ENCODE measurements around the gene FXYD3. TPM values are rescaled to one million over a fixed set of nuclear protein-coding genes. Genes with fewer than 3 reads are reported as not detected.

The FXYD3 gene
- total and polyA plus RNA-seq, 4 donors, result 0.32 to 0.45 TPM; not detected in 2

DNA sequence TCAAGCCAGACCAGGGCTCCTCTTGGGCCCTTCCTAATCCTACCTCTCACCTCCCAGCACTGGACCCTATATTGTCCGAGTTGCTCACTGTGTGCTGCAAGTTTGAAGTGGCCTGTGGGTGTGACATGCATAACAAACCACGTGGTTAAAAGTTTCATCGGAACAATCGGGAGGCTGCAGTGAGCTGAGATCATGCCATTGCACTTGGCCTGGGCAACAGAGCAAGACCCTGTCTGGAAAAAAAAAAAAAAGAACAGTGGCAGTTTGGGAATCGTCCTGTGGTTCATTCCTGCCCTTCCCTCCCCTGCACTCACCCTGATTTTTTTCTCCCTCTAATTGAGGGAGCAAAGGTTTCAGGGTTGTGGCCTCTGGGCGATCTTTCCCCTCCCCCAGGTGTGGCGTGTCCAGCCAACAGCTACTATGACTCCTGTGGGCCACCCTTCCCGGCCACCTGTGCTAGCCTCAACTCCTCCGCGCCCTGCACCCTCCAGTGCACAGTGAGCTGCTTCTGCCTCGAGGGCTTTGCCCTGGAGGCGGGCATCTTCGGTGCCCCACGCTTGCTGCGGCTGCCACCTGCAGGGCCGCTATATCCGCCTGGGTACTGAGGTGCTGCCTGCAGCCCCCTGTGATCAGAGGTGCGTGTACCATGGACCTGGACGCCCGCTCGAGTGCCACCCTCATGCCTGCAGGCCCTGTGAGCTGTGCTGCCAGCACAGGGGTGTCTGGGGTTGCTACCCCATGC lies 16.3 kb upstream of the FXYD3 start:
- no peak for DNase-seq (ENCODE audit: low spot score)
- Histone ChIP-seq H3K9ac (ENCODE audit: low read depth in 1 of 2, low read length in 2 of 2) (no peak overlapping the region), H3K9me3 (ENCODE audit: control insufficient read depth in 4 of 4, low read length in 3 of 4) (no peaks in the 10 kb centered on the region), H3K27ac (ENCODE audit: low read depth in 1 of 2, low read length in 2 of 2) (no peak overlapping the region), H3K4me3 (ENCODE audit: low read depth in 1 of 3, low read length in 3 of 3) (no peak overlapping the region), H3K4me1 (ENCODE audit: control insufficient read depth in 4 of 4, insufficient read depth in 4 of 4, low read length in 3 of 4) (peaks cover 2 to 15% (median 11%) of the 10 kb centered on the region in 4 donors), H3K36me3 (ENCODE audit: control insufficient read depth in 4 of 4, insufficient read depth in 3 of 4, low read depth in 1 of 4, low read length in 3 of 4) (no peaks in the 10 kb centered on the region), H3K27me3 (ENCODE audit: control insufficient read depth in 4 of 4, insufficient read depth in 4 of 4, low read length in 3 of 4) (no peaks in the 10 kb centered on the region)
- WGBS, result 81% methylated on average over 21 of the region's 21 CpGs
- no peak for TF ChIP-seq EGR1 (IDR thresholded peaks at IDR 0.05; ENCODE audit: low read depth in 2 of 2)
- peak in 1 of 2 donors; percentile 33 for TF ChIP-seq RXRA (IDR thresholded peaks at IDR 0.05)

- TF ChIP-seq FOXA1 (IDR thresholded peaks at IDR 0.05) (no peak), GABPA (IDR thresholded peaks at IDR 0.05 in 1 of 2, conservative IDR thresholded peaks at IDR 0.05 in 1 of 2) (no peak), JUND (IDR thresholded peaks at IDR 0.05) (no peak), TAF1 (conservative IDR thresholded peaks at IDR 0.05) (no peak), ZBTB33 (IDR thresholded peaks at IDR 0.05) (no peak), NR2F2 (IDR thresholded peaks at IDR 0.05) (no peak), REST (IDR thresholded peaks at IDR 0.05) (no peak), HNF4A (conservative IDR thresholded peaks at IDR 0.05) (no peak), MAX (IDR thresholded peaks at IDR 0.05) (no peak), ATF3 (IDR thresholded peaks at IDR 0.05) (no peak), RXRA (IDR thresholded peaks at IDR 0.05) (no peak), HNF4G (IDR thresholded peaks at IDR 0.05) (no peak), EGR1 (IDR thresholded peaks at IDR 0.05; ENCODE audit: low read depth in 2 of 2) (no peak), YY1 (IDR thresholded peaks at IDR 0.05) (no peak), SP1 (IDR thresholded peaks at IDR 0.05) (no peak), FOXA2 (IDR thresholded peaks at IDR 0.05) (no peak), RAD21 (IDR thresholded peaks at IDR 0.05) (no peak)
- TF ChIP-seq, protein P1, sequence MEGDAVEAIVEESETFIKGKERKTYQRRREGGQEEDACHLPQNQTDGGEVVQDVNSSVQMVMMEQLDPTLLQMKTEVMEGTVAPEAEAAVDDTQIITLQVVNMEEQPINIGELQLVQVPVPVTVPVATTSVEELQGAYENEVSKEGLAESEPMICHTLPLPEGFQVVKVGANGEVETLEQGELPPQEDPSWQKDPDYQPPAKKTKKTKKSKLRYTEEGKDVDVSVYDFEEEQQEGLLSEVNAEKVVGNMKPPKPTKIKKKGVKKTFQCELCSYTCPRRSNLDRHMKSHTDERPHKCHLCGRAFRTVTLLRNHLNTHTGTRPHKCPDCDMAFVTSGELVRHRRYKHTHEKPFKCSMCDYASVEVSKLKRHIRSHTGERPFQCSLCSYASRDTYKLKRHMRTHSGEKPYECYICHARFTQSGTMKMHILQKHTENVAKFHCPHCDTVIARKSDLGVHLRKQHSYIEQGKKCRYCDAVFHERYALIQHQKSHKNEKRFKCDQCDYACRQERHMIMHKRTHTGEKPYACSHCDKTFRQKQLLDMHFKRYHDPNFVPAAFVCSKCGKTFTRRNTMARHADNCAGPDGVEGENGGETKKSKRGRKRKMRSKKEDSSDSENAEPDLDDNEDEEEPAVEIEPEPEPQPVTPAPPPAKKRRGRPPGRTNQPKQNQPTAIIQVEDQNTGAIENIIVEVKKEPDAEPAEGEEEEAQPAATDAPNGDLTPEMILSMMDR (IDR thresholded peaks at IDR 0.05; ENCODE audit: low read depth, low read length, missing input control), result no peak
- Histone ChIP-seq H3K9me3 (ENCODE audit: control insufficient read depth in 4 of 4, low read length in 3 of 4) (no peaks in the 10 kb centered on the region), H3K9ac (ENCODE audit: low read depth in 1 of 2, low read length in 2 of 2) (no peak overlapping the region), H3K36me3 (ENCODE audit: control insufficient read depth in 4 of 4, insufficient read depth in 3 of 4, low read depth in 1 of 4, low read length in 3 of 4) (no peaks in the 10 kb centered on the region), H3K4me3 (ENCODE audit: low read depth in 1 of 3, low read length in 3 of 3) (no peak overlapping the region), H3K4me1 (ENCODE audit: control insufficient read depth in 4 of 4, insufficient read depth in 4 of 4, low read length in 3 of 4) (peaks cover 2 to 15% (median 11%) of the 10 kb centered on the region in 4 donors), H3K27ac (ENCODE audit: low read depth in 1 of 2, low read length in 2 of 2) (no peak overlapping the region), H3K27me3 (ENCODE audit: control insufficient read depth in 4 of 4, insufficient read depth in 4 of 4, low read length in 3 of 4) (no peaks in the 10 kb centered on the region)
- WGBS, result 97% methylated on average over 13 of the region's 13 CpGs
- DNase-seq (ENCODE audit: low spot score), result no peak
These were observed 15.7 kb upstream of the FXYD3 start for GRCh38 chr19:35099897-35100275.

Measured in liver (tissue), 9 donors.